NCI-H1092 treated with DMSO at 0.1 percent for 48 hours (cell line): ENCODE data around the gene EGLN2.
"Not testable (repeated sequence)": the region's sequence is repeated elsewhere in the genome, so short reads cannot be mapped to it uniquely, and the experiment has no call there.

Source experiments
- DNase-seq: peaks from one replicate; lab custom pipeline; 2025; lab: John Stamatoyannopoulos, UW

The EGLN2 gene

DNA sequence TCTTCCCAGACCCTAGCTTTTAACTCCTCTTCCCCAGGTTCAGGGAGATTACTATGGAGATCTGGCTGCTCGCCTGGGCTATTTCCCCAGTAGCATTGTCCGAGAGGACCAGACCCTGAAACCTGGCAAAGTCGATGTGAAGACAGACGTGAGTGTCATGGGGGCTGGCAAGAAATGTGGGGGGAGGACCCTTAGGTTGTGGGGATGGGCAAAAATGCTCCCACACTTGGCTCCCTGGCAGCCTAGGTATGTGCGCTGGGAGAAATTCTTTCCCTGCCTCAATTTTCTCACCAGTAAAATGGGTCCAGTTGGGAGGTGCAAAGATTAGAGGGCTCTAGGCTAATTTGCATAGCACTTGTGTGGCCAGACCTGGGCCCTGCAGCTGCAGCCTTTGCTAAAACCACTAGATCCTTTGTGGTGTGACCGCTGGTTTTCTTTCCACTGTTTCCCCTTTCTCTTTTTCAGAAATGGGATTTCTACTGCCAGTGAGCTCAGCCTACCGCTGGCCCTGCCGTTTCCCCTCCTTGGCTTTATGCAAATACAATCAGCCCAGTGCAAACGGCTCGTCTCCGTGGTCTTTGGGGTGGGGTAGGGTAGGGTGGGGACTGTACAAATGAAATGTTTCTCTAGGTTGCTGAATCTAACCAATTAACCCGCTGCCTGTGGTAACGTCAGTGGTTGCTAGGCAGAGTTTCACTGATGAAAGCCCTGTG, 21.9 kb upstream of the EGLN2 start:
- DNase-seq: peak; percentile 89

DNA sequence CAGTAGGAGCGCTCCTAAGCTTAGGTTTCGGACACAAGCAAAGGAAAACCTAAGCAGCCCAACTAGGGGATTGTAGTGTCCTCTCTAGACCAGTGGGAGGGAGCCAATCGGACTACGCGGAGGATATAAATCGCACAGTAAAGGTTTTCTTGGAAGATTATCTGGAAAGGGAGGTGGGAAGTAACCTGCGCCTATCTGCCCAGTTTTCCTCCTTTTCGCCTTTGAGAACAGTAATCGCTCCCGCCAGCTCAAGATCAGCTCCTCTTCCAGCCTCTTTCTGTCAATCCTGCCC, 21.4 kb upstream of the EGLN2 start:
- no peak for DNase-seq

DNA sequence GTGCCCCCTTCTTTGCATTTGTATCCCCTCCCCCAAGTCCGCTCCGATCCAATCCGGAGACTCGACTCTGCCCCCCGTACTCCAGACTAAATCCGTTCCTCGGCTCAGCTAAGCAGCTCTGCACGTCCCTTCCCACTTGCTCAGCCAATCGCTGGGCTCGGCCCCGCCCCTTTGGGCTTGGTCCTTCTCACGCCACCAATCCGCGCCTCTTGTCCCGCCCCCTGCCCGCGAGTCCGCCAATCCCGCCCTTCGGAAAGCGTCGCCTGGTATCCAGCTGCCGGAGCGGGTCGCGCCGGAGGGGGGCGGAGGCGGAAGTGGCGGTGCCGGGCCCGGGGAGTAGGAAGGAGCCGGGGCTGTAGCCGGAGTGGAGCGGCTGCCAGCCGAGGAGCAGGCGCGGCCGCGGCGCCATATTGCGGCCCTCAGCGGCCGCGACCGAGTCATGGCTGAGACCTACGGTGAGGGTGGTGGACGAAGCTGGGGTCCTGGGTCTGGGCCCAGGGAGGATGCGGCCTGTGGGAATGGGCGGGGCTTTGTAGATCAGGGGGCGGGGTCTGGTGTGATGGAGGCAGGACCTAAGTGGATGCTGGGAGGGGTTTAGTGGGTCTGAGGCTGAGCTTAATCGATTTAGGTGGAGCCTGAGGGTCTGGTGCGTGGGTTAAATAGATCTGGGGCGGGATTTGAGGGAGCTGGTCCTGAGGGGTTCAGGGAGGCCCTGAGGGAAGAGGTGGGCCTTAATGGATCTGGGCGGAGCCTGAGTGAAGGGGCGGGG, 20.9 kb upstream of the EGLN2 start, which contains the start of gene RAB4B:
TSS of gene RAB4B (plus strand) at position 311 of the 769 bp plus-strand sequence. CDS start at position 440, 129 bp downstream.
- peak; percentile 98 for DNase-seq

DNA sequence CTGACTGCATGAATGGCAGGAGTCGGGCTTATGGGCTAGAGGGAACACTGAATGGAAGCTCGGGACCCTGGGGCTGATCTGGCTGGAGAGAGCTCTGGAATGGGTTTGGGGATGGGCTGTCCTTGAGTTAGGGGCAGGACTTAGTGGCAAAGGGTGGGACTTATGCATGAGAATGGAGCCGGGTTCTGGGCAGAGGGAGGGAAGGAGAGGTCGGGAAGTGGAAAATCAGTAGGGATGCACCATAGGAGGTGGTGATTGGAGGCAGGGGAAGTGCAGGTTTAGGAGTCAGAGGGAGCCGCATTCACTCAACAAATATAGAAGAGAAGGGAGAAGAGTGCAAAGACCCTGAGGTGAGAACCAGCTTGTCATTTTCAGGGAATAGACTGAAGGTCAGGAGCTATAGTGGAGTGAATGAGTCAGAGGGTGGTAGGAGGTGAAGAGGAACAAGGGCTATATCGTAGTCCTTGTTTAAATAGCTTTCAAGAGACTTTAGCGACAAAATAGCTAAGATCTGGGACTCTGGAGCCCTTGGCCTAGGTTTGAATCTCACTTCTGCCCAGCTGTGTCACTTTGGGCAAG, 20.2 kb upstream of the EGLN2 start:
- DNase-seq: no peak

DNA sequence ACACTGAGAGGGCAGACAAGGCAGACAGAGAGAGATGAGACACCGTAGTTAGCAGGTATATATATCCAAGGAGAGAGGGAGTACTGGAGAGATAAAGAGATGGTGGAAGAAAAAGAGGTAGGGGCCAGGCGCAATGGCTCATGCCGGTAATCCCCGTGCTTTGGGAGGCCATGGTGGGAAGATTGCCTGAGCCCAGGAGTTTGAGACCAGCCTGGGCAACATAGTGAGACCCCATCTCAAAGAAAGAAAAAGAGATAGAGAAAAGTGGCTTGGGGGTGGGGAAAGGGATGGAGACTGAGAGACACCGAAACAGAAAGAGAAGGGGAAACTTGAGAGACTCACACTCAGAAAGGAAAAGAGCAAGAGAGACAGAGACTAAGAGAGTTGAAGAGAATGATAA, 18.4 kb upstream of the EGLN2 start:
- no peak for DNase-seq

DNA sequence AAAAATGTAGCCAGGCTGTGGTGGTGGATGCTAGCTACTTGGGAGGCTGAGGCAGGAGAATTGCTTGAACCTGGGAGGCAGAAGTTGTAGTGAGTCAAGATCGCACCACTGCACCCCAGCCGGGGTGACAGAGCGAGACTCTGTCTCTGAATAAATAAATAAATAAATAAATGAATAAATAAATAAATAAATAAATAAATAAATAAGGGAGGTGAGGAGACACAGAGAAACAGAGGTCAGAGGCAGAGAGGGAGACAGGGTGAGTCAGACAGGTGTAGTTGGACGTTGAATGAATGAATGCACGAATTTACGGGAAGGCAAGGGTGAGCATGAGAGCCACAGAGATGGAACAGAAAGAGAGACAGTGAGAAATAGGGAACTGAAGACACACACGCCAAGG, 17.9 kb upstream of the EGLN2 start:
- DNase-seq: no peak

DNA sequence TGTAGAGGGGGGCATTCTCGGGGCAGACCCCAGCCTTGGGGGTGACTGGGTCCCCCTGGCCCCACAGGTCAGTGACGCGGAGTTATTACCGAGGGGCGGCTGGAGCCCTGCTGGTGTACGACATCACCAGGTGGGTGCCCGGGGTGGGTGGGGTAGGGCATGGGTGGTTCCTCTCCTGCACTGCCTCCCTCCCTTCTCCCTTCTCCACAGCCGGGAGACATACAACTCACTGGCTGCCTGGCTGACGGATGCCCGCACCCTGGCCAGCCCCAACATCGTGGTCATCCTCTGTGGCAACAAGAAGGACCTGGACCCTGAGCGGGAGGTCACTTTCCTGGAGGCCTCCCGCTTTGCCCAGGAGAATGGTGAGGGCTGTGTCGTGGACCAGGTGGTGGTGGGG, 15.3 kb upstream of the EGLN2 start:
- DNase-seq: no peak

DNA sequence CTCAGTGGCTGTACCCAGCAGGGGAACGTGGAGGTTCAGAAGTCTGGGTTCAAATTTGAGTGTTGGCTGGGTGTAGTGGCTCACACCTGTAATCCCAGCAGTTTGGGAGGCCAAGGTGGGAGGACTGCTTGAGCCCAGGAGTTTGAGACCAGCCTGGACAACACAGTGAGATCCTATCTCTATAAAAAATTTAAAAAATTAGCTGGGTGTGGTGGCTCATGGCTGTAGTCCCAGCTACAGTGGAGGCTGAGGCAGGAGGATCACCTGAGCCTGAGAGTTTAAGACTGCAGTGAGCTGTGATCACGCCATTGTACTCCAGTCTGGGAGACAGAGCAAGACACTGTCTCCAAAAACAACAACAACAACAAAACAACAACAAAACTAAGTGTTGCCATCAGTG, 14.8 kb upstream of the EGLN2 start:
- not testable (repeated sequence) for DNase-seq

DNA sequence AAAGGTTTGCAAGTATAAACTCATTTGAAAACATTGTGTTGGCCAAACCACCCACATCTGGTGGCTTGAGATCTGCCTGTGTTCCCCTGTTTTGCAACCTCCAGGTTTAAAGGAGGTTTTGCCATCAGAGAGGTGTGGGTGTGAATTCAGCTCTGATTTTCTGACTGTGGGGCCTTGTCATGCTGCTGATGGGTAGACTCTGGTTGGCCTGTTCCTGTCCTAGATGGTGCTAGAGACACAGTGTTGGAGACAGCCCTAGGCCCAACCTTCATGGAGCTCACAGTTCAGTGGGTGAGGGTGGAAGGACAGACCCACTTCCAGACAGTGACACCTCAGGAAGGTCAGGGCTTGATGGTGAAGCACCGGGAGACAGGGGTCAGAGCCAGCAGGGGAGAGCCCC, 13.5 kb upstream of the EGLN2 start:
- DNase-seq: no peak

DNA sequence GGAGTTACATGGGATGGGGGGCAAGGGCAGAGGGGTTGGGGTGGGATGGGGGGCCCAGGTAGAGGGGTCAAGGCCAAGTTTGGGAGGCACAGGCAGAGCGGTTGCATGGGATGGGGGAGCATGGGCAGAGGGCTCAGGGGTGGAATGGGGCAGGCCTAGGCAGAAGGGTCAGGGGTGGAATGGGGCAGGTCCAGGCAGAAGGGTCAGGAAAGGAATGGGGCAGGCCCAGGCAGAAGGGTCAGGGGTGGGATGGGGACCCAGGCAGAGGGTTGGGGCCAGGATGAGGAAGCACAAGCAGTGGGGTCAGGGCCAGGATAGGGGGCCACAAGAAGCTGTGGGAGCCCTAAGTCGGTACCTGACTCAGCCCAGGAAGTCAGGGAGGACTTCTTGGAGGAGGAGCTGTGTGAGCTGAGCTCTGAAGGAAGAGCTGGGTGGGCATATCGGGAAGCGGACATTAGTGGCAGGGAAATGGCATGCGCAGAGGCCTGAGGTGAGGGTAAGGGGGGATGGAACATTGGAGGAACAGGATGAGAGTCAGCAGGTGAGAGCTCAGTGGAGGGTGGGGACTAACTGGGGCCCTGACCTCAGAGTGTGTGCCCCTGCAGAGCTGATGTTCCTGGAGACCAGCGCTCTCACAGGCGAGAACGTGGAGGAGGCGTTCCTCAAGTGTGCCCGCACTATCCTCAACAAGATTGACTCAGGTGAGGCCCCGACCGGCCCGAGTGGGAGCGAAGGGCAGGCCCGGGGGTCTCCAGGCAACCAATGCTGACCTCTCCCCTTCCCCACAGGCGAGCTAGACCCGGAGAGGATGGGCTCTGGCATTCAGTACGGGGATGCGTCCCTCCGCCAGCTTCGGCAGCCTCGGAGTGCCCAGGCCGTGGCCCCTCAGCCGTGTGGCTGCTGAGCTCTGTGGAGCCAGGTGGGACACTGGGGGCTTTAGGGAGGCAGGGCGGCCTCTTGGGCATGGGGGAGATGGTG, 12.6 kb upstream of the EGLN2 start:
- DNase-seq: no peak

DNA sequence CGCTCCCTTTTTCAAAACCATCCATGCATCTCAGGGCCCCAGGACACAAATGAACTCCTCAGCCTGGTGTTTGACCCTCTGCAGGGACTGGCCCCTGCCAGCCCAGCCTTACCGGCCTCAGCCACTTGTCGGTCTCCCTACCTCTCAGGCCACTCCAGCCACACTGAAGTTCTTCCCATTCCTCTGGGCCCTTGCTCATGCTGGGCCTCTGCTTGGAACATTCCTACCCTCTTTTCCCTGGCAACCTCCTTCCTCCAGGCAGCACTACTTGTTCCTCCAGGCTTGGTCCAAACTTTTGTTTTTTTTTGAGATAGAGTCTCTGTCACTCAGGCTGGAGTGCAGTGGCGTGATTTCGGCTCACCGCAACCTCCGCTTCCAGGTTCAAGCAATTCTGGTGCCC, 7.6 kb upstream of the EGLN2 start:
- no peak for DNase-seq

DNA sequence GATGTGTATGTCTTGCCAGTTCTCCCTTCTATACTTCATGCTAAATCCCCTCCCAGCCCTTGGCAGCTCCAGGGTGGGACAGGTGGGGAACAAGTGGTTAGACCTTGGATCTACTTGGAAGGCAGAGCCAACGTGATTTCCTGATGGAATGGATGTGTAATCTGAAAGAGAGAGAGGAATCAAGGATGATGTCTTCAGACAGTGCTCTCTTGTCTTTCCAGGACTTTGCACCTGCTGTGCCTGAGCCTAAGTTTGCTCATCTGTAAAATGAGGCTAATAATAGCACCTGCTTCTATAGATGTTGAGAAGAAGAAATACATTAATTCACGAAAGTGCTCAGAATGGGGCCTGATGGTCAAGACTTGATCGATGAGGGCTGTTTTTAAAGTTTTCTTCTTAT, 7.0 kb upstream of the EGLN2 start:
- DNase-seq: no peak

DNA sequence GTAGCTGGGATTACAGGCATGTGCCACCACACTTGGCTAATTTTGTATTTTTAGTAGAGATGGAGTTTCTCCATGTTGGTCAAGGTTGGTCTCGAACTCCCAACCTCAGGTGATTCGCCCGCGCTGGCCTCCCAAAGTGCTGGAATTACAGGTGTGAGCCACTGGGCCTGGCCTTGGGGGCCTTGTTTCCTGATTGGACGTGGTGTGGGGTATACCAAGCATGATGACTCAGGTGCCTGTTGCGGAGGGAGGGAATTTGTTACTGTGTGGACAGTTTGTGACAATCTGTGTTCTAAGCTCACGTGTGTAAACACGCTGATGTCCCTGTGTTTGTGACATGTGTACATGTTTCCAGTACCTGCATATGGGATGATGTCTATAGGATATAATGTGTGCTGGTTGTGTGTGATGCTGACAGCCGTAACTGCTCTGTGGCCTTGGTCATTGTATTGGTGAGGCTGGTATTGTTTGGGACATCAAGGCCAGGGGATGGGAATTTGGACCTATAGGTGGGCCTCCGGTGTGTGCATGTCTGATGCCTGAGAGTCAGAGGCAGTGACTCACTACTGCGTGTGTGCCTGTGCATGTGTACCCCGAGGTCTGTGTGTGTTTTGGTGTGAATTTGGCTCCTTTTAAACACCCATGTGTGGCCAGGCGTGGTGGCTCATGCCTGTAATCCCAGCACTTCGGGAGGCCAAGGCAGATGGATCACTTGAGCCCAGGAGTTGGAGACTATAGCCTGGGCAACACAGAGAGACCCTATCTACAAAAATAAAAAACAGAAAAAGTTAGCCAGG, 1.6 kb upstream of the EGLN2 start:
- DNase-seq: no peak

DNA sequence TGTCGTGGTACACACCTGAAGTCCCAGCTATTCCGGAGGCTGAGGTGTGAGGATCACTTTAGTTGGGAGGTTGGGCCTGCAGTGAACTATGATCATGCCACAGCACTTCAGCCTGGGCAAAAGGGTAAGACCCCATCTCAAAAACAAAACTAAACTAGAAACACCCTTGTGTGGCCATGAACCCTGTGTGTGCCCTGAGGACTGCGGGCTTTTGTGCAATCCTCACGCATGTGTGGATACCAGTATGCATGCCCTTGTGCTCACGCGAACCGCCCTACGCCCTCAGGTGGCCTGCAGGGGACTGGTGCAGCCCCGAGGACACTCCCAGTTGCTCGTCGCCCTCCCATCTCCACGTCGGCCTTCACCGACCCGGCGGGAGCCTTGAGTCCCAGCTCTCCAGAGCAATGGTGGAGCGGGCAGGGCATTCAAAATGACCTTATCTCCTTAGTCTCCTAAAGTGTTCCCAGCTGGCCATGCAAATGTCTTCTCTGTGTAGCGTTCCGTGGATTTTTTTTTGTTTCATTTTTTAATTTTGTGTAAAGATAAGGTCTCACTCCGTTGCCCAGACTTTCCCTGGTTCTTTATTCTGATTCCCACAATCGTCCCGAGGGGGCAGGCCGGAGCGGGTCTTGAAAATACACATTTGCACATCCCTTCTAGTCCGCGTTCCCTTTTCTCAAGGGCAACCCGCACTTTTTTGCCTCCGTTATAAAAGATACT, 868 bp upstream of the EGLN2 start:
- DNase-seq: peak; percentile 32

DNA sequence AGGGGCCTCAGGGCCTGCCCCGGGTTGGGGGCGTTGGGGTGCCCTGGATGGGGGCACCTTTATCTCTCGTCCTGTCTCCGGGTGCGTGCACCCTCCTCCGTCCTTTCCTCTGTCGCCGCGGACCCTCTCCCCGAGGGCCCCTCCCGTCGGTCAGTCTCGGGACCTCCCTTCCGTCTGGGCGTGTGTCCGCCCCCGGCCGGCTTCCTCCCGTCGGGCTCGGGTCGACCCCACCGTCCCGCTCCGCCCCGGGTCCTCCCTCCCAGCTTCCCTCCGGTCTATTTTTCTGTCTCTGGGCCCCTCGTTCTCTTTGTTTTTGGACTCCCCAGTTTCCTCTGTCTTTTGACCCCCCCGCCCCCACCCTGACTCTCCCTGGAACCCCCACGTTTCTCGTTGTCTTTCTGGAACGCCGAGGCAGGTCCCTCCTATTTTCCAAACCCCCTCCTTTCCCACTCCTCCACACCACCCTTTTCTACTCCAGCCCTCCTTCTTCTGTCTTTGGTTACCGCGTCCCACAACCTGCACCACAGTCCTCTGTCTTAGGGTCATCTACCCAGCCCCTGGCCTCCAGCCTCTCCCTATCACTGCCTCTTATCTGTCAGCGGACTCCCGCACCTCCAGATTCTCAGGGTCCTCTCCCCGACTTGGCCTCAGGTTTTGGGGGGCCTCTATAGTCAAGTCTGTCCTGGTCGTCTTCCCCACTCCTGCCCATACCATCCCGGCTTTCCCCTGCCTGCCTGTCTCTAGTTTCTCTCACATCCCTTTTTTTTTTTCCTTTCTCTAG, 757 bp downstream of the EGLN2 start:
- DNase-seq: no peak

DNA sequence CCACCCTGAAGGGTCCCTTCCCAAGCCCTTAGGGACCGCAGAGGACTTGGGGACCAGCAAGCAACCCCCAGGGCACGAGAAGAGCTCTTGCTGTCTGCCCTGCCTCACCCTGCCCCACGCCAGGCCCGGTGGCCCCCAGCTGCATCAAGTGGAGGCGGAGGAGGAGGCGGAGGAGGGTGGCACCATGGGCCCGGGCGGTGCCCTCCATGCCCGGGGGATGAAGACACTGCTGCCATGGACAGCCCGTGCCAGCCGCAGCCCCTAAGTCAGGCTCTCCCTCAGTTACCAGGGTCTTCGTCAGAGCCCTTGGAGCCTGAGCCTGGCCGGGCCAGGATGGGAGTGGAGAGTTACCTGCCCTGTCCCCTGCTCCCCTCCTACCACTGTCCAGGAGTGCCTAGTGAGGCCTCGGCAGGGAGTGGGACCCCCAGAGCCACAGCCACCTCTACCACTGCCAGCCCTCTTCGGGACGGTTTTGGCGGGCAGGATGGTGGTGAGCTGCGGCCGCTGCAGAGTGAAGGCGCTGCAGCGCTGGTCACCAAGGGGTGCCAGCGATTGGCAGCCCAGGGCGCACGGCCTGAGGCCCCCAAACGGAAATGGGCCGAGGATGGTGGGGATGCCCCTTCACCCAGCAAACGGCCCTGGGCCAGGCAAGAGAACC, 1.5 kb downstream of the EGLN2 start:
- DNase-seq: no peak

DNA sequence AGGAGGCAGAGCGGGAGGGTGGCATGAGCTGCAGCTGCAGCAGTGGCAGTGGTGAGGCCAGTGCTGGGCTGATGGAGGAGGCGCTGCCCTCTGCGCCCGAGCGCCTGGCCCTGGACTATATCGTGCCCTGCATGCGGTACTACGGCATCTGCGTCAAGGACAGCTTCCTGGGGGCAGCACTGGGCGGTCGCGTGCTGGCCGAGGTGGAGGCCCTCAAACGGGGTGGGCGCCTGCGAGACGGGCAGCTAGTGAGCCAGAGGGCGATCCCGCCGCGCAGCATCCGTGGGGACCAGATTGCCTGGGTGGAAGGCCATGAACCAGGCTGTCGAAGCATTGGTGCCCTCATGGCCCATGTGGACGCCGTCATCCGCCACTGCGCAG, 2.0 kb downstream of the EGLN2 start:
- DNase-seq: no peak

DNA sequence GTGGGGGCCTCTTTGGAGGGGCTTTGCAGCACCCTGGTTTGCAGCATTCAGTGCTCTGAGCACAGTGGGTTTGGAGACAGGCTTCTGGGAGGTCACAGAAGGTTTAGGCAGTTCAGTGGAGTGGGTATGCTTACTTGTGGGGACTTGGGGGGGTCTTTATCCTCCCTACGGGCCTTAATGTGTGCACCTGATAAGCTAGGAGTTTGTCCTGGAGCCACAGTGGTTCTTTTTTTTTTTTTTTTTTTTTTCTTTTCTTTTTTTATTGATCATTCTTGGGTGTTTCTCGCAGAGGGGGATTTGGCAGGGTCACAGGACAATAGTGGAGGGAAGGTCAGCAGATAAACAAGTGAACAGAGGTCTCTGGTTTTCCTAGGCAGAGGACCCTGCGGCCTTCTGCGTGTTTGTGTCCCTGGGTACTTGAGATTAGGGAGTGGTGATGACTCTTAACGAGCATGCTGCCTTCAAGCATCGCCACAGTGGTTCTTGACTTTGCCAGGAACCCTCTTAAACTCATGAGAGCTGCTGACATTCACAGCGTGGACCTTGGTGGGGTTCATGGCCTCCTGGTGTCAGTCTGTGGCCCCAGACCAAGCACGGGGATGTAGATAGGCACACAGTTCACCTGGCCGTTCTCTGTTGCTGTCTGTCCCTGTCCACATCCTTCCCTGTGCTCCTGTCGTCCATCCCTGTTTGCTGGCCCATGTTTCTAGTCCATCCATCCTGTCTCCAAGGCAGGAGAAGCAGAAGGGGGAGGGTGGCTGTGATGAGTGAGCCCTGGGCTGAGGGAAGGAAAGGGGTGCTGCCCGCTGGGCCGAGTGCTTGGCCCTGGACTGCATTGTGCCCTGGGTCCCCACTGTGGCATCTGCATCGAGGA, 2.7 kb downstream of the EGLN2 start:
- no peak for DNase-seq
